GM23248 (cell line): ENCODE results near the gene SOD3. TPM values are rescaled to one million over a fixed set of nuclear protein-coding genes. Genes with fewer than 3 reads are reported as not detected.

ENCODE experiments used
- DNase-seq: peaks from one replicate; pipeline ENCODE4 v3.0.0-alpha.2; 2015
- H2AFZ ChIP-seq: fragments of 200-600 bp; sonication (generic); 2 replicates; pipeline ENCODE4 v1.6.1; 2016; ENCODE audit warnings: antibody characterized with exemption
- H3F3A ChIP-seq: fragments of 200-600 bp; sonication (generic); 2 replicates; pipeline ENCODE4 v1.6.1; 2016; ENCODE audit warnings: mild to moderate bottlenecking, antibody characterized with exemption, mixed run types; ENCODE audit not compliant: insufficient read depth
- H3K27ac ChIP-seq: fragments of 200-600 bp; sonication (generic); 2 replicates; pipeline ENCODE4 v1.5.1; 2016; ENCODE audit warnings: mild to moderate bottlenecking
- H3K27me3 ChIP-seq: fragments of 200-600 bp; sonication (generic); replicated peaks from 2 replicates; pipeline ENCODE4 v1.6.1; 2016; ENCODE audit warnings: mild to moderate bottlenecking; ENCODE audit not compliant: insufficient read depth
- H3K36me3 ChIP-seq: fragments of 200-600 bp; sonication (generic); 2 replicates; pipeline ENCODE4 v1.6.1; 2016; ENCODE audit warnings: low read depth, mild to moderate bottlenecking
- H3K4me1 ChIP-seq: fragments of 200-600 bp; sonication (generic); 2 replicates; pipeline ENCODE4 v1.6.1; 2016; ENCODE audit warnings: mild to moderate bottlenecking; ENCODE audit not compliant: insufficient read depth
- H3K4me2 ChIP-seq: fragments of 200-600 bp; sonication (generic); one replicate; pipeline ENCODE4 v1.6.1; 2016; ENCODE audit warnings: mild to moderate bottlenecking; ENCODE audit not compliant: unreplicated experiment
- H3K4me3 ChIP-seq: fragments of 200-600 bp; sonication (generic); 2 replicates; pipeline ENCODE4 v1.5.1; 2016; ENCODE audit warnings: mild to moderate bottlenecking
- H3K79me2 ChIP-seq: fragments of 200-600 bp; sonication (generic); 2 replicates; pipeline ENCODE4 v1.6.1; 2016; ENCODE audit warnings: mild to moderate bottlenecking; ENCODE audit not compliant: insufficient read depth
- H3K9ac ChIP-seq: fragments of 200-600 bp; sonication (generic); 2 replicates; pipeline ENCODE4 v1.6.1; 2016; ENCODE audit warnings: mild to moderate bottlenecking
- H3K9me2 ChIP-seq: fragments of 200-600 bp; sonication (generic); 2 replicates; pipeline ENCODE4 v1.6.1; 2016; ENCODE audit warnings: mixed run types, mild to moderate bottlenecking, moderate library complexity; ENCODE audit not compliant: insufficient read depth
- H3K9me3 ChIP-seq: fragments of 200-600 bp; sonication (generic); one replicate; pipeline ENCODE4 v1.6.1; 2017; ENCODE audit warnings: low read depth
- H4K20me1 ChIP-seq: fragments of 200-600 bp; sonication (generic); 2 replicates; pipeline ENCODE4 v1.6.0; 2016; ENCODE audit not compliant: insufficient read depth
- EZH2 ChIP-seq: fragments of 200-600 bp; sonication (generic); IDR thresholded peaks from 2 replicates; pipeline ENCODE4 v1.6.1; 2018; ENCODE audit warnings: antibody characterized with exemption, mild to moderate bottlenecking; ENCODE audit not compliant: insufficient read depth, poor library complexity, severe bottlenecking
- EZH2phosphoT487 ChIP-seq: fragments of 200-600 bp; sonication (generic); IDR thresholded peaks from 2 replicates; pipeline ENCODE4 v1.6.1; 2018; ENCODE audit warnings: antibody characterized with exemption, moderate library complexity, mild to moderate bottlenecking, low read depth; ENCODE audit not compliant: insufficient read depth
- whole genome bisulfite sequencing, 2 experiments: methylation state at CpG; one replicate each; pipeline ENCODE4 v1.1.6; 2015 to 2017; ENCODE audit warnings: low lambda C conversion rate in 2 of 2, low coverage in 1 of 2; ENCODE audit errors: missing lambda C conversion rate in 2 of 2; 5-methylcytosine and 5-hydroxymethylcytosine counted together
- in situ Hi-C: fragments of 300-500 bp; cut with MboI; formaldehyde crosslinking; loops from 2 replicates; pipeline ENCODE4 v1.15.0; 2020
- polyA plus RNA-seq: library from polyadenylated mRNA; unstranded; fragments of >200 nt; fragmentation: Nextera tagmentation; extraction: Ambion mirVana; gene quantifications from 2 replicates; pipeline ENCODE4 v1.2.1, GENCODE V29; 2016
- total RNA-seq: library from RNA; depleted of rRNA; stranded (reverse); fragments of >200 nt; shearing (Covaris generic); gene quantifications from 2 replicates; pipeline ENCODE4 v1.2.3, GENCODE V29; 2014

Gene SOD3
- total and polyA plus RNA-seq, 2 experiments from 2014 or later, result 8.2 to 10.1 TPM

DNA sequence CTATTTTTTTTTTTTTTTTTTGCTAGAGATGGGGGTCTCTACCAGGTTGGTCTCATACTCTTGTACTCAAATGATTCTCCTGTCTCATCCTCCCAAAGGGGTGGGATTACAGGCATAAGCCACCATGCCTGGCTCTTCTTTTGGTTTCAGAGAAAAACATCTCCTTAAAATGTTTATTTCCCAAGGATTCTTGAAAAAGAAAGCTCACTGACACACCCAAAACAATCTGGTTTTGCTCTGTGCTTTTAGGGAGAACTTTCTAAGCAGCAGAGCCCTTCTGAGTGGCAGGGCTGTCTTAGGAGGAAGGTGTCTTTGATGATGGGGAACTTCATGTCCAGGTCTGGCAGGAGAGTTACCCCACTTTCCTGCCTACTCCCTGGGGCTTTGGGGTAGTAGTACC is 1.2 kb downstream of the SOD3 start:
- no peak for DNase-seq
- H3K79me2 ChIP-seq, result no peaks in the 10 kb centered on the region
- H3K27me3 ChIP-seq, result no peaks in the 10 kb centered on the region
- no peaks in the 10 kb centered on the region for H3K9me3 ChIP-seq
- no peak overlapping the region for H3K4me2 ChIP-seq
- H3K4me3 ChIP-seq, result no peak overlapping the region
- no peaks in the 10 kb centered on the region for H3K36me3 ChIP-seq
- peaks cover 5% of the 10 kb centered on the region for H3F3A ChIP-seq
- in situ Hi-C loops, result no loop called here
- H3K9ac ChIP-seq, result no peak overlapping the region
- no peak overlapping the region for H2AFZ ChIP-seq
- H3K4me1 ChIP-seq, result peaks cover 19% of the 10 kb centered on the region
- TF ChIP-seq EZH2phosphoT487 (no peak), EZH2 (no peak)
- no peaks in the 10 kb centered on the region for H3K9me2 ChIP-seq
- H4K20me1 ChIP-seq, result no peaks in the 10 kb centered on the region
- H3K27ac ChIP-seq, result no peak overlapping the region

- TF ChIP-seq EZH2phosphoT487 (no peak), EZH2 (no peak)
- peaks cover 19% of the 10 kb centered on the region for H3K4me1 ChIP-seq
- in situ Hi-C loops, result no loop called here
- H3K4me2 ChIP-seq, result no peak overlapping the region
- no peak overlapping the region for H3K4me3 ChIP-seq
- H3K9me3 ChIP-seq, result no peaks in the 10 kb centered on the region
- no peak overlapping the region for H3K9ac ChIP-seq
- H3K27ac ChIP-seq, result no peak overlapping the region
- 75 to 100% methylated on average over 4 to 5 of the region's 5 CpGs for WGBS, 2 experiments
- no peaks in the 10 kb centered on the region for H3K9me2 ChIP-seq
- no peaks in the 10 kb centered on the region for H3K27me3 ChIP-seq
- peaks cover 5% of the 10 kb centered on the region for H3F3A ChIP-seq
- H3K36me3 ChIP-seq, result no peaks in the 10 kb centered on the region
- no peak overlapping the region for H2AFZ ChIP-seq
- H3K79me2 ChIP-seq, result no peaks in the 10 kb centered on the region
- no peak for DNase-seq
- H4K20me1 ChIP-seq, result no peaks in the 10 kb centered on the region
Measured at GRCh38 chr4:24798036-24798610, 2.8 kb downstream of the SOD3 start.

- no peaks in the 10 kb centered on the region for H3K79me2 ChIP-seq
- no peaks in the 10 kb centered on the region for H3K36me3 ChIP-seq
- H3K9ac ChIP-seq, result no peak overlapping the region
- peaks cover 17% of the 10 kb centered on the region for H3K4me1 ChIP-seq
- no peaks in the 10 kb centered on the region for H4K20me1 ChIP-seq
- H3K4me2 ChIP-seq, result no peak overlapping the region
- H3K27ac ChIP-seq, result no peak overlapping the region
- peaks cover 5% of the 10 kb centered on the region; the same call in 1 of the 2 replicates for H3F3A ChIP-seq
- no peak overlapping the region for H3K4me3 ChIP-seq
- H3K9me2 ChIP-seq, result no peaks in the 10 kb centered on the region
- no peaks in the 10 kb centered on the region for H3K9me3 ChIP-seq
- H3K27me3 ChIP-seq, result no peaks in the 10 kb centered on the region
- H2AFZ ChIP-seq, result no peak overlapping the region
- no peak for DNase-seq
- 91 to 95% methylated on average over 12 to 13 of the region's 13 CpGs for WGBS, 2 experiments
- in situ Hi-C loops, result no loop called here
- no peak for TF ChIP-seq EZH2phosphoT487
Measured at GRCh38 chr4:24799196-24799543, 3.8 kb downstream of the SOD3 start.

GRCh38 chr4:24799544-24800324 is 4.4 kb downstream of the SOD3 start:
- H3K4me2 ChIP-seq, result peak overlapping the region; percentile 65
- peak overlapping the region; percentile 54 for H3K4me3 ChIP-seq
- H3K9me2 ChIP-seq, result no peaks in the 10 kb centered on the region
- H3K27ac ChIP-seq, result no peak overlapping the region
- H3K36me3 ChIP-seq, result no peaks in the 10 kb centered on the region
- H3K27me3 ChIP-seq, result no peaks in the 10 kb centered on the region
- no peaks in the 10 kb centered on the region for H3K9me3 ChIP-seq
- H3K4me1 ChIP-seq, result peaks cover 12% of the 10 kb centered on the region
- no peak for TF ChIP-seq EZH2
- TF ChIP-seq EZH2phosphoT487, result no peak
- H2AFZ ChIP-seq, result peak overlapping the region; percentile 58
- H3K9ac ChIP-seq, result peak overlapping the region; percentile 24; the same call in 1 of the 2 replicates
- 37 to 55% methylated on average over 67 to 82 of the region's 103 CpGs for WGBS, 2 experiments
- no peaks in the 10 kb centered on the region for H3K79me2 ChIP-seq
- DNase-seq, result peak; percentile 56
- in situ Hi-C loops, result no loop called here
- no peaks in the 10 kb centered on the region for H4K20me1 ChIP-seq
- peaks cover 4% of the 10 kb centered on the region; the same call in 1 of the 2 replicates for H3F3A ChIP-seq
